SIG-M5 (cell line): Measurements from ENCODE around the gene CUBN.

Experiments
- DNase-seq: peaks from one replicate; lab custom pipeline; 2025; lab: John Stamatoyannopoulos, UW

Gene CUBN

GRCh38 chr10:17068953-17069352 lies 60.7 kb downstream of the CUBN start:
- DNase-seq, result no peak

GRCh38 chr10:17067376-17068264 lies 62.0 kb downstream of the CUBN start:
- DNase-seq, result no peak

DNA sequence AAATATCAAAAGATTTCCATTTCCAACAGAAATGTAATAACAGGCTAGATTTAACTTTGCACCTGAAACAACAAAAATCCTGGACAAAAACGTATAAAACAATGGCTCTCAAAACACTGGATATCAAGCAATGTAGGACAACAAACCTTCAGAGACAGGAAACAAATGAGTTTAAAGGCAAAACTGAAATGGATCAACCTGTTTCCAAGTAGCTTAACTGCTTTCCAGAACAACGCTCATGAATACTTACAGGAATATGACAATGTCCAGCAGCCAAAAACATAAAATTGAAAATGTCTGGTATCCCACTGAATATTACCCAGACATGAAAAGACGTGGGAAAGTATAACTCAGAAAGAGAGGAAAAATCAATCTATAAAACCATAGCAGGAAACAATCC lies 62.8 kb downstream of the CUBN start:
- DNase-seq, result no peak

DNA sequence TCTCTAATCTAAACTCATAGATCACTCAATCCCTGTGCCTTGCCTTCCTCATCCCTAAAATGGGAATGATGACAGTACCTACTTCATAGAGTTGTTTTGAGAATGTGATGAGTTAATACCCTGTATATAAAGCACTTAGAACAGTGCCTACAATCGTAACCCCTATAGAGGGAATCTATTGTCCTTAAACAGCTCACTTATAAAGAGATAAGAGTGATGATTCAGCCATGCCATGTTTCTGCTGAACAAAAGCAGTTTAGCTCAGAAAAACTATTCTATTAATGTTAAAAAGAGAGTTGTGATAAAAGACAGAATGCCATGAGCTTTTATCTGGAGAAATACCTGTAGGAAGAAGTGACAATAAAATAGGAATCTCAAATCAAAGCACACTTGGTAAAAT lies 63.6 kb downstream of the CUBN start:
- DNase-seq, result no peak

GRCh38 chr10:17065273-17065672 lies 64.3 kb downstream of the CUBN start:
- DNase-seq, result no peak

DNA sequence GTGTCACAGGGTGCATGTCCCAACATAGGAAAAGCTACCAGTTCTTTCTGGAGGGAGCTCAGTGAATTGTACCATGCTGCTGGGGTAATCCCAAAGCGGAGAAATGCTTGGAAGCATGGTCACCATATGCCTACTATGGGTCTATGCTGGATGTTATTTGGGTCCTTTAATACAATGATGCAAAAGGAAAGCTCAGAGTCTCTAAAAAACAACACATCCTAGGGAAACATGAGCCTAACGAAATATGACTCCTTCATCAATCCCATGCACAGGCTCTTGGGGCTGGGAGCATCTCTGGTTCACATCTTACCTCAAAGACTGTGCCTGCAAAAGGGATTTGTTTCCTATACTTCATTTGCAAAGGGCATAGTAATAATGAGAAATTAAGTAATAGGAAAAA lies 65.2 kb downstream of the CUBN start:
- DNase-seq, result no peak

DNA sequence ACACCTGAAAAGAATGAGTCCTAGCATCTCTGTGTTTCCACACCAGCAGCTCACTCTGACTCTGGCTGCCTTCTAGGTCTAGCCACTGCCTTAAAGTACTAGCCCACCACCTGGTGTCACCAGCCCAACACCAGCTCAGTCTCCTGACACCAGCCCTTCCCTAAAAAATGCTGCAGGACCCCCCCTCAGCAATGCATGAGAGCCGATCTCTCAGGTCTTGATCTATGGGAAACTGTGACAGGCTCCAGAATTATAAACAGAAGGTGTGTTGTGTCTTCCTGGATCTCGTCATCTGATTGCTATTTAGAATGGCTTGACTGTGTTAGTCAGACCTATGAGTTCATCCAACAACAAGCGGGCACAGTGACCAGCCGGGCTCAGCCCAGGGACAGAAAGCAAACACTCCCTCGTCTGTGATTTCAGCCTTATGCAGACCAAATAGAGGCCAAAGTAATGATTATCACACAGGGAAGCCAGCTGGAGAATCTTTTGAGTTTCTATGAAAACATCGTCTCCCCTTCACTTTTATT lies 66.6 kb downstream of the CUBN start:
- no peak for DNase-seq

DNA sequence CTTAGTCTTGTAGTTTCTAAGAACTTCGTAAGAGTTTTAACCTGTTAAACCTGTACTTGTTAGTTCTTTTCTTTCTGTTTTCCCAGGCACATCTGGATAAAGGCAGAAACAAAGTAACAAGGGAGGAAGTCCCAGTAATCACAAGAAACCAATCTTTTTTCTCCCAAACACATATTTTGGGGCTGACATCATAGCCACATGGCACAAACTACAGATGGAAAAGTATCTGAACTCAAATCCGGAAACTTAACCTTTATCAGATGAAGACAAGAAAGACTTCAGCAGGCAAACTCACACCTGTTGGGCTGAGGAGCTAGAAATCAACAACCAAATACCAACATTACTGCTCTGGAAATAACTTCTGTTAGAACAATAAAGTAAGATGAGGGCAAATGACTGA lies 67.1 kb downstream of the CUBN start:
- DNase-seq, result no peak

DNA sequence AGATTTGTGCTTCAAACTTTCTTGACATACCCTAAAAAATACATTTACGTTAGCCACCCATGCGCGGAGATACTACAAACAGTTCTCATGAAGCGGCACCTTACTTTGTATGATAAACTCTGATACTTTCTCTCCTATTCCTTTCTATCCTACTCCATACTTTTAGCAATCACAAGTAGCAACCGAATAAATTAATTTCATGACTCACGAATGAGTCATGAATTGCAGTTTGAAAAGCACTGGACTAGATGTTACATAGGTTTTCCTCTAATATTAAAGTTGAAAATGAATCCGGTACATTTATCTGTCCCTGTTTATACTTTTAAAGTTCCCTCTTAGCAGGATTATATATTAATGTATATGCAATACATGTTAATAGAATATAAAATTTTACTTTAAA lies 67.6 kb downstream of the CUBN start:
- no peak for DNase-seq

- no peak for DNase-seq
These were observed 68.2 kb downstream of the CUBN start for GRCh38 chr10:17061418-17061817.

DNA sequence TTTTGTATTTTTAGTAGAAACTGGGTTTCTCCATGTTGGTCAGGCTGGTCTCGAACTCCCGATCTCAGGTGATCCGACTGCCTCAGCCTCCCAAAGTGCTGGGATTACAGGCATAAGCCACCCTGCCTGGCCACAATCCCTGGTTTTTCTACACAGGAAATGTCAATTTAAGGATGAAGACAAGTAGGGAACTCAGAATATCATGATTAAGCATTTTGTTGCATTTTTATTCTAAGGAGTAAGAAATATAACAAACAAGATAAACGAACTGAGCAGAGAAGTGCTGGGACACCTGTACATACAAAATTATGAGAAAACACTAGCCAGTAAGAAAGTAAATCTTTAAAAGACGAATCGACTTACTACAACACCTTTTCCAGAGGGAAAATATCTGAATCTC lies 69.3 kb downstream of the CUBN start:
- DNase-seq, result no peak

DNA sequence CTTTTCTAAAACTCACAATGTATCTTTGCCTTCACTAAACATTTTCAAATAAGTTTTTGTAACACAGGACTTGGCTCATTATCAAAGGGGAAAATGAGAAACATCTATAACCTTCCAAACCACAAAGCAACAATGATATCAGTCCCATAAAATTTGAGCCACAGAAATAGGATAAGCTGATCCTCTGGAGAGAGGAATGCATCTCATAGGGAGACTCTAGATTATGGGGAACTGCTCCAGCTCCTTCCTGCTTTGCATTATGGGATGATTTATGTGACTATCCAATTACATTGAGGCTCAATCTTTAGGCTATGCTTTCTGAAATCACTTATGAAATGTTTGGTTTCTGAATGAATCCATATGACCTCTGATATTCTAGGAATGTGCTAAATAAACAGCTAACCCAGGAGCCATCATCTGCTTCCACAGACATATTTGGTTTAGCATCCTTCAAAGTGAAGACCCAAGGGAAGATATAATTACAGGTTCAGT lies 70.4 kb downstream of the CUBN start:
- DNase-seq, result no peak

DNA sequence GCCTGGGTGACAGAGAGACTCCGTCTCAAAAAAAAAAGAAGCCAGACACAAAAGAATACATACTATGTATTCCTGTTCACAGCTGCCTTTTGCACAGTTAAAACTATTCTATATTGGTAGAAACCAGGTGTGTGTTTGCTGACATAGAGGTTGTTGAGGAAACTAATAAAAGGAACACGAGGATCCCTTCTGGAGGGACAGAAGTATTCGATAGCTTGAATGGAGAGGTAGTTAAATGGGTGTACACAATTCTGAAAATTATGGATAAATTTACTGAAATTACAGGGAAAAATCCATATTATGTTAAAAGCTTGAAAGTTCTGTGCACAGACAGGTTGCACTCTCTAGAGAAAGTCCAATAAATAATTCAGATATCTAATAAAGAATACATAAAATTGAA lies 71.5 kb downstream of the CUBN start:
- DNase-seq, result no peak

- DNase-seq, result no peak
These were observed 72.7 kb downstream of the CUBN start for GRCh38 chr10:17056781-17057428.

DNA sequence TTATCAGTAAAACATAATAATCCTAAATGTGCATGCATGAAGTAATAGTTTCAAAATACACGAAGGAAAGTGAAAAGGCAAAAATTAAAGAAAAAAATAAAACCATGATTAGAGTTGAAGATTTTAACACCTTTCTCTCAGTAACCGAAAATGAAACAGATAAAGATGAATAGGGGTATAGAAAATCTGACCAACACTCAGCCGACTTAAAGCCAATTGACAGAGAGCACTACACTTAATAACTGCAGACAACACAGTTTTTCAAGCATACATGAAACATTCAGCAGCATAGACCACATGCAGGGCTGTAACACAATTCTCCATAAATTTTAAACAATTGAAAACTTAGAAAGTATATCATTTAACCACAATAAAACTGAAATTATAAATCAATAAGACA lies 76.1 kb downstream of the CUBN start:
- no peak for DNase-seq

DNA sequence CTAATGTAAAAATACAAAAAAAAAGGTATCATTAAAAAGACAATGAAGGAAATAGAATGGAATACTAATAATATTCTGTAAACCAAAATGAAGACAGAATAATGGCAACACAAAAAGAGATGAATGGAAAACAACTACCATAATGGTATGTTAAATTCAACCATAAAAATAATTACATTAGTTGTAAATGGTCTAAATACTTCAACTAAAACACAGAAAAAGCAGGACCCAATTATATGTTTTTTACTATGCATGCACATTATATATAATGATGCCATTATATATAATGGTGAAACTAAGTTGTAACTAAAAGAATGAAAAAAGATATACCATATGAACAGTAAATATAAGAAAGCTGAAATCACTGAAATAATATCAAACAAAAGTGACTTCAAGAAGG lies 76.5 kb downstream of the CUBN start:
- DNase-seq, result no peak

DNA sequence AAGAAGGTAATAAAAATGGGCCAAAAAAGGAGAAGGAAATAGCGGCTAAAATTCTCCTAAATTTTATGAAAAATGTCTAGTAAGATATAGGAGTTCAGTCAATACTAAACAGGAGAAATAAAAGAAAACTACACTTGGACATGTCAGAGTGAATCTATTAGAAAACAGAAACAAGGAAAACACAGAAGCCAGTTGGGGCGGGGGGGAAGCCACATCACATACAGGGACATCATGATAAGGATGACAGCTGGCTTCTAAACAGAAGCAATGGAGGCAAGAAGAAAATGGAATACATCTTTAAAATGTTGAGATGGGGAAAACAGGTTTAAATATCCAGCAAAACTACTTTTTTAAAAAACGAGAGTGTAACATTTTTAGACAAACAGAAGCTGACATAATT lies 77.8 kb downstream of the CUBN start:
- DNase-seq, result no peak

GRCh38 chr10:17049195-17049594 lies 80.4 kb downstream of the CUBN start:
- no peak for DNase-seq

GRCh38 chr10:17047908-17048307 lies 81.7 kb downstream of the CUBN start:
- no peak for DNase-seq

DNA sequence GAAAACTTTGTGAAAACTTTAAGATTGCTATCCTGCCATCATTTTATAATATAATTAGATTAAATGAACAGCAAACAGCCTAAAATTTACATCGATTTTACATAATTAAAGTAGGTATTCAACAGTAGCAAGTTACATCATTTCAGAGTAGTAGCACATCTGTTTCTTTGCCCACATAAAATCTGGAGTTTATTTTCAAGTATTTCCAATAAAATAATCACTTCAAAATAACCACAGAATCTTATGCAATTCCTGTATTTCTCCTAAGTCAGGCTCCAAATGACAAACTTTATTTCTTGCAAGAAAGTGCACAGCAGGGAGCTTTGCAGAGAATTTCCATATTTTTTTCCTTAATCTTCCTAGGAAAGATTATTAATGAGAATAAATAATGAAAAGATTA lies 82.6 kb downstream of the CUBN start:
- no peak for DNase-seq

GRCh38 chr10:17043586-17043985 lies 86.0 kb downstream of the CUBN start:
- DNase-seq, result no peak

GRCh38 chr10:17041626-17042520 lies 87.7 kb downstream of the CUBN start:
- DNase-seq, result no peak
